HT1080 (cell line): Measurements from ENCODE around the gene EAF1. TPM values are rescaled to one million over a fixed set of nuclear protein-coding genes. Genes with fewer than 3 reads are reported as not detected.
"Not testable (repeated sequence)": the region's sequence is repeated elsewhere in the genome, so short reads cannot be mapped to it uniquely, and the experiment has no call there.

Experiments used
- DNase-seq: peaks from one replicate; pipeline ENCODE4 v3.0.0-alpha.2; 2015; ENCODE audit warnings: low read depth
- total RNA-seq: library from RNA; depleted of rRNA; stranded (reverse); fragments of >200 nt; shearing (Covaris generic); gene quantifications from 2 replicates; pipeline ENCODE4 v1.2.3, GENCODE V29; 2014

The EAF1 gene
- total RNA-seq, 1 experiment from 2014 or later = 36.5 TPM

- DNase-seq = no peak
These were observed 24.1 kb downstream of the EAF1 start for GRCh38 chr3:15451216-15452113.

- DNase-seq = no peak
These were observed 24.8 kb downstream of the EAF1 start for GRCh38 chr3:15452156-15452555.

GRCh38 chr3:15452961-15453360, 25.6 kb downstream of the EAF1 start:
- no peak for DNase-seq

- no peak for DNase-seq
These were observed 26.1 kb downstream of the EAF1 start for GRCh38 chr3:15453501-15453900.

- DNase-seq = no peak
These were observed 26.7 kb downstream of the EAF1 start for GRCh38 chr3:15453991-15454625.

GRCh38 chr3:15454965-15455364, 27.6 kb downstream of the EAF1 start:
- no peak for DNase-seq

- no peak for DNase-seq
These were observed 28.4 kb downstream of the EAF1 start for GRCh38 chr3:15455756-15456155.

- DNase-seq = no peak
These were observed 28.9 kb downstream of the EAF1 start for GRCh38 chr3:15456321-15456720.

- DNase-seq = not testable (repeated sequence)
These were observed 29.5 kb downstream of the EAF1 start for GRCh38 chr3:15456915-15457314.

GRCh38 chr3:15458212-15458780, 30.9 kb downstream of the EAF1 start:
- no peak for DNase-seq

GRCh38 chr3:15460891-15461531, 33.6 kb downstream of the EAF1 start:
- peak; percentile 19 for DNase-seq

GRCh38 chr3:15462451-15462850, 35.1 kb downstream of the EAF1 start:
- no peak for DNase-seq

GRCh38 chr3:15465876-15466585, 38.6 kb downstream of the EAF1 start:
- no peak for DNase-seq

GRCh38 chr3:15467227-15468181, 40.1 kb downstream of the EAF1 start:
- DNase-seq = no peak

- no peak for DNase-seq
These were observed 42.9 kb downstream of the EAF1 start for GRCh38 chr3:15470261-15470660.

GRCh38 chr3:15470849-15471248, 43.5 kb downstream of the EAF1 start:
- no peak for DNase-seq

- DNase-seq = no peak
These were observed 44.5 kb downstream of the EAF1 start for GRCh38 chr3:15471861-15472260.

GRCh38 chr3:15475161-15475560, 47.8 kb downstream of the EAF1 start:
- DNase-seq = no peak

- peak; percentile 52 for DNase-seq
These were observed 49.0 kb downstream of the EAF1 start for GRCh38 chr3:15476378-15476777.
